LHCN-M2 (cell line): ENCODE results near the gene TTF2. TPM values are rescaled to one million over a fixed set of nuclear protein-coding genes. Genes with fewer than 3 reads are reported as not detected.

Source experiments
- DNase-seq: peaks from one replicate; pipeline ENCODE4 v3.0.0-alpha.2; 2012; ENCODE audit warnings: low read depth
- total RNA-seq: library from RNA; depleted of rRNA; stranded (reverse); fragments of >200 nt; gene quantifications from 2 replicates; pipeline ENCODE4 v1.2.3, GENCODE V29; 2014

TTF2 gene
- total RNA-seq, 1 experiment from 2014 or later: 26.2 TPM

DNA sequence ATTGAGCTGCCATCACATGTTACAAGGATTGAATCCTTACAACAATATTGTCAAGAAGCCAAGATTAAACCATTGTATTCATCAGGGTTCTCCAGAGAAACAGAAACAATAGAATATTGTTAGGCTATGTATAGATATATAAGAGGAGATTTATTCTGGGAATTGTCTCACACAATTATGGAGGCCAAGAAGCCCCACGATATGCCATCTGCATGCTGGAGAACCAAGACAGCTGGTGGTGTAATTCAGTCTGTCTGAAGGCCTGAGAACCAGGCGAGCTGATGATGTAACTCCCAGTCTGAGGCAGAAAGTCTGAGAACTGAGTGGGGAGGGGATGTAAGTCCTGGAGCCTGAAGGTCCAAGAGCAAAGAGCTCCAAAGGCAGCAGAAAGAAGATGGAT is 14.5 kb upstream of the TTF2 start:
- peak; percentile 41 for DNase-seq

DNA sequence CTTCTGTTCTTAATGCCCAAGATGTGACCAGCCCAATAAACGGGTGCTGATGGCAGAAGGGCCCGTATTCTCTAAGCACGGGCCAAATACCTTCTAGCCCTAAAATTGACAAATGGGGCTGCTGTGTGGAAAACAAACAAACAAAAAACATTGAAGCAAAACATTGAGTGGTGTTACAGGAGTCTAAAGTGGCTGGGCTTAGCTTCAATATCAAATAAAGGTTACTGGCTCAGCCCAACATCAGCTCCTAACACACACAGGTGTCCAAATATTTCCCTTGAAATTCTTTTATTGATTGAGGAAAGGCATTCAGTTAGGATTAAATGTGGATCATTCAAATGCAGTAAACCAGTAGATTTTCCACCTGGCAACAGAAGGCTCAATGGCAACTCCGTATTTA is 13.3 kb upstream of the TTF2 start:
- no peak for DNase-seq

DNA sequence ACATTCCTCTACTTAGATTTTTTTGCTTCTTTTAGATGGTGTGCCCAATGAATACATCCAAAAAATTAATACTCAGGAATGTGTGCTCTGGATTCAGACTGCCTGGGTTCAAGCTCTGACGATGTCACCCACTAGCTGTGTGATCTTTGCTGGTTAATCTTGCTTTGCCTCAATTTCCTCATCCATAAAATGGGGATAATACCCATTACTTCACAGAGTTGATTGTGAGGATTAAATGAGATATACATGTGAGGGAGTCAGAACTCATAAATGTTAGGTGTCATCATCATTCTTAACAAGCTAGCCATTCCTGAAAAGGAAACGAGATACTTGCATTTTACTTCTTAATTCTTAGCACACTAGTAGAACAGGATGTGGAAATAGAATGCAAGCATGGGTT is 12.9 kb upstream of the TTF2 start:
- DNase-seq: no peak

DNA sequence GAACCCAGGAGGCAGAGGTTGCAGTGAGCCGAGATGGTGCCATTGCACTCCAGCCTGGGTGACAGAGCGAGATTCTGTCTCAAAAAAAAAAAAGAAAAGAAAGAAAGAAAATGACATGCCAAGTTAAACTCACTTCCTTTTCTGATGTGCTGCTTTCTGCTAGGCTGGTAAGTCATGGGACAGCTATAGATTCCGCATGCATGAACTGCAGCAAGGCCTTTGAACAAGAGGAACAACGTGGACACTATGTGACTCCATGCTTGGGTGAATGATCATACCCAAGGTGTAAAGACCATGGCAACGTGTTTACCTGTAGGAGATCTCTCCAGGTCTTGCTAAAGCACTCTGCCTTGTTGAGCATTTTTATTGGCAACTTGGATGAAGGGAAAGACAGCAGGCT is 10.3 kb upstream of the TTF2 start:
- no peak for DNase-seq

DNA sequence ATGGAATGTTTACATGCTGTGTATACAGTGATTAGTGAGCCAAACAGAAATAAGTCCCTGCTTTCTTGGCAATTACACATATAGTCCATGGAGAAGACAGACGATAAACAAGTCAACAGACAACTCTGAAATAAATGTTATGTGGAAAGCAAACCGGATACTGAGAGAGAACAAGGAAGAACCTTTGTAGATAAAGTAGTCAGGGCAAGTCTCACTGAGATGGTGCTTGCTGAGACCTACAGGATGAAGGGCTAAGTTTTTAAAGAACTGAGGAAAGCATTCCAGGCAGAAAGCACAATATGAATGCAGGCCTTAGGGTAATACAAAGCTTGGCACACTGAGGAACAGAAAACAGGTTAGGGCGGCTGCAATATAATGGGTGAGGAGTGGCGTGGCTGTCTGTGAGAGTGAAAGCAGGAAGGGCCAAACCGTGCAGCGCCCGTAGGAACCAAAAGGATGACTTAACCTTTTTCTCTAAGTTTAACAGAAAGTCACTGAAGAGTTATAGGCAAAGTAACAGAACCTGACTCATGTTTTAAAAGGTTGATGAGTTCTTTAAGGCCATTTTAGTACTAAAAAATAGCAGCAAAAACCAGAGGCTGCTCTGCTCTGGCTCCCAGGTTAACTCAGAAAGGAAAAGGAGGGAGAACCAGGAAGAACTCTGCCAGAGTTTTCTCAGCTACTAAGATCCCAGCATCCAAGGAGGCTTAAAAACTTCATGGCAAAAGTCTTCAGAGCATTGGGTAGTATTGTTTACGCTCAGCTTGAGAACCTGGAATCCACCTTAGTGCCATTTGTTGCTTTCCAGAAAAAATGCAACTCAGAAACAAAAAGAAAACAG is 8.7 kb upstream of the TTF2 start:
- peak; percentile 18 for DNase-seq

DNA sequence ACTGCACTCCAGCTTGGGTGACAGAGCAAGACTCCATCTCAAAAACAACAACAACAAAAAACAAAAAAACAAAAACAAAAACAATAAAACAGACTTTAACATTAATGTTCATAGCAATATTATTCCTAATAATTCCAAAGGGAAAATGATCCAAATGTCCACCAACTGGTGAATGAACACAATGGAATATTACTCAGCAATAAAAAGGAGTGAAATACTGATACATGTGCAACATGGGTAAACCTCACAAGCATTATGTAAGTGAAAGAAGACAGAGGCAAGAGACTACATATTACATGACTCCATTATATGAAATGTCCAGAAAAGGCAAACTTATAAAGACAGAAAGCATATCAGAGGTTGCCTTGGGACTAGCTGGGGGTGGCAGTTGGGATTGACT is 6.1 kb upstream of the TTF2 start:
- no peak for DNase-seq

DNA sequence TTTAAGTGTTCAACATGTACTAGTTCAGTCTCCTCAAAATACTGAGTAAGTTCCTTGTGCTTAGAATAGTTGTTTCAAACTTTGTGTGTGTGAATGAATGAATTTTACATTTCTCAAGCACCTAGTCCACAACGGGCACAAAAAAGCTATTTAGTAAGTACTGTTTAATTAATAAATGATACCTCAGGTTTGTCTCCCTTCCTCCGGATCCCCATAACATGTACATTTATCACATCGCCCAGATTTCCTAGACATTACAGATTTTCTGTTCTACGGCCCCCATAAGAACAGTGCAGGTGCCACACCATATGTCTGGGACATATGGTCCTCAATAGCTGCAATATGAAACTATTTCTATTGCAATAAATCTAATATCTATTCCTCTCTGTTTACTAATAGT is 1.3 kb upstream of the TTF2 start:
- no peak for DNase-seq

DNA sequence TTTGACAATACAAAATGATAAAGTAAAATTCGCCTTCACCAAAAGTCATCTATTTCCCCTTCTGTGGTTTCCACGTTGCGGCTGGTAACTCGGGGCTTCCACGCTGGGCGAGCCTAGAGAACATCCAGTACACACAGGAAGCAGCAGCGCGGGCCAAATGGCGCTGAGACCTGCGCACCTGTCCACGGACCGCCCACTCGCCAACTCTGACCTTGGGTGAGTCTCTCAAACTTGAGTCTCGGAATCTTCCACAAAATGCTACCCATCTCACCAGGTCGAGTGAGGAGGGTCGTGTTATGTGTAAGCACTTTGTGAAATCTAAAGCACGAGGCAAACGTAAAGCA is 820 bp upstream of the TTF2 start:
- peak; percentile 26 for DNase-seq

DNA sequence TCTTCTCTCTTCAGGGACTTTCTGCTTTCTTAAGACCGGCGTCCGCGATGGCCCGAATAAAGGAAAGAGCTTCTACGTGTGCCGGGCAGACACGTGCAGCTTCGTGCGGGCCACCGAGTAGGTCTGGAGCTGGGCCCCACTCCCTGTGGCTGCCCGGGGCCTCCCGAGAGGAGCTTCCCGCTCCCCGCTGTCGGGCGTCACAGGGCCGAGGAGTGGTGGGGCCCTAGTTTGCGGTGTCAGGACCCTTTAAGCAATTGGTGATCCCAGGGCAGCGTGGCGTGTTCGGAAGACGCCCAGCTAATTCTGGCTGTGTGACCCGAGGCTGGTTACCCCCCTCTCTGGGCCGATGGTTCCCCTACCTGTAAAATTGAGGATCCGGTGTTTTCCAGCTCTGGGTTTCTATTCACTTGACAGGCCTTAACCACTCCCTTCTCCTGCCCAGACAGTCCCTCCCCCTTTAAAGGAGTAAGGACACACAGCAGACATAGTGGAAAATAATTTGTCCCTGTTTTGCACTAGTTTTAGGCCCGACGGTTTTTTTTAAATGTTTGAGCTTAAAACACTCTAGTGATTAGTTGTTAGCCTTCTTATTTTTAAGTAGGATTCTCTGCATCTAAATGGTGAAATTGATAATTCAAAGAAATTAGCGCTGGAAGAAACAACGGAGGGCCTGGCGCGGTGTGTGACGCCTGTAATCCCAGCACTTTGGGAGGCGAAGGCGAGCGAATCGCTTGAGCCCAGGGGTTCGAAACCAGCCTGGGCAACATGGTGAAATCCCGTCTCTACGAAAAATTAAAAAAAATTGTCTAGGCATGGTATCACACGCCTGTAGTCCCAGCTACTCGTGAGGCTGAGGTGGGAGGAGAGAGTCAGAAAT is 553 bp downstream of the TTF2 start:
- DNase-seq: peak; percentile 40

DNA sequence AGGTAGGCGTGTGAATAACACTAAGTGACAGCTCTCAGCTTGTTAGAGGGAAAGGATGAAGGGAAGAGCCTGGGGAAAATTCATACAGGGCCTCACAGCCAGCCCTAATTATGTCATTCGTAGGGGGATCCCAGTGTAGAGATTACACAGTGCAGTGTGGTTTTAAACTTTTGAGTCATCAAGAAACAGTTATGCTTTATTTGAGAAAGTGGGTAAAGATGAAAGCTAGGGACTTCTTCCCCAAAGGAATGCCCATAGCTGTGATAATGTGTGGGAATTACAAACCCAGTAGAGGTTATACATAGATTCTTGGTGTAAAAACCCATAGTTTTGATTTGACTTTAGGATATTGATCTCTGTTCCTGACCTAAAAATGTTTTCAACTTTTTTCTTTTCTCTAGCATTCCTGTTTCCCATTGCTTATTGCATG is 1.9 kb downstream of the TTF2 start:
- peak; percentile 68 for DNase-seq

DNA sequence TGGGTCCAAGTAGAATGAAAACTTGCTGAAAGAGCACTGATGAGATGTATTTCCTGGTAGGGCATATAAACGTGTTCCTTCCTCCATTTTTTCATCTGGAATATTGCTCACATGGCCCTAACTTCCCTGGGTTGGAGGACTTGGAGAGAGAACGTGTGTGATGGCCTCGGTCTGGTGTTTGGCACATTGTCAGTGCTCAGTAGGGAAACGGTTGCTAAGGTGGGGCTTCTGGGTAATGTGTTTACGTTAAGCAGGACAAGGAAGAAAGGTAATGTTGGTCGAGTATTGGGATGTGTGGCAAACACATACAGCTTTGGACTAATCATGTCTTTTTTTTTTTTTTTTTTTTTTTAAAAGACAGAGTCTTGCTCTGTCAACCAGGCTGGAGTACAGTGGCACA is 6.2 kb downstream of the TTF2 start:
- DNase-seq: no peak

DNA sequence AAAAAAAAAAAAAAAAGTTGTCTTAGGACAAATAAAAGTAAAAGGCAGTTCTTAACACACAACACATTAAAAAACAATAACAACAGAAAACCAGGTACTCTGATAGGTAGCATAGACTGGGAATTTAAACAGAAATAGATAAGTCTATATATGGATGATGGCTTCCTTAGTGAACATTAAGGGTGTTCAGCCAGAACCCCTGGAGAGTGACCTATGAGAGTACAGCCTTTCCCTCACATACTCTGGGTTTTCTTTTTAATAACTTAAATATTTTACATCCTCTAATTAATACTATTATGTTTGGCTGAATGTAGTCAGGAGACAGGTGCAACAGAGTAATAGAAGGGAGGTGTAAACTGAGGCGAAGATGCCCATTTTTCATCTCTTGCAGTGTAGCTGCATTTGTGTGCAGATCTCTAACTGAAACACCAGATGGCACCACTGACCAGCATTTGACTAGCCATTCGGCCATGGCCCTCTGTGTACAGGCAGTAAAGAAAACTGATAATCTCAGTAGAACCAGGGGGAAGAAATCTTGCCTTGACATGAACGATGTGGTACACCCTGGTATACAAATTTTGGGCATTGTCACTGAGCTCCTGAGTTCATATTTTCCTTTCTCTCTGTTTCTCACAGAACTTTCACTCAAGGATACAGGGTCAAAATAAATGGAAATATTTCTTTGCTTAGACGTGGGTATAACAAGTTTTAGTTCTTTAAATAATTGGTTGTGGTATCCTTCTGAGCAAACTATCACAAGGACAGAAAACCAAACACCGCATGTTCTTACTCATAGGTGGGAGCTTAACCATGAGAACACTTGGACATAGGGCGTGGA is 7.6 kb downstream of the TTF2 start:
- peak; percentile 51 for DNase-seq

DNA sequence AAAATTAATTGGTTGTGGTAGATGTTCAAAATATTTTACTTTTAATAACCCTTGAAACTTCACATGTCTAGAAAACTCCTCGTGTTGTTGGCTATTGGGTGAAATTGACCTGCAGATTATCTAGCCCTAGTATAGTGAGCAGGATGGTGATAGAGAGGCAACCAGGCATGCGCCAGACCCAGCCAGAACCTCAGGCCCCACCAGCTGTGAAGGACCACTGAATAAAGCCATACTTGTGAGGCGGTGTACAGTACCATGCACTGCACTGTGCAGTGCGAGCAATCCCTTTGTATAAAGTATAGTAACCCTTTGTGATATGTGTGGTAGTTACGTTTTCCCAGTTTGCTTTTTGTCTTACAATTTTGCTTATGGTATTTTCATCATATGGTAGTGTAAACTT is 8.5 kb downstream of the TTF2 start:
- no peak for DNase-seq

DNA sequence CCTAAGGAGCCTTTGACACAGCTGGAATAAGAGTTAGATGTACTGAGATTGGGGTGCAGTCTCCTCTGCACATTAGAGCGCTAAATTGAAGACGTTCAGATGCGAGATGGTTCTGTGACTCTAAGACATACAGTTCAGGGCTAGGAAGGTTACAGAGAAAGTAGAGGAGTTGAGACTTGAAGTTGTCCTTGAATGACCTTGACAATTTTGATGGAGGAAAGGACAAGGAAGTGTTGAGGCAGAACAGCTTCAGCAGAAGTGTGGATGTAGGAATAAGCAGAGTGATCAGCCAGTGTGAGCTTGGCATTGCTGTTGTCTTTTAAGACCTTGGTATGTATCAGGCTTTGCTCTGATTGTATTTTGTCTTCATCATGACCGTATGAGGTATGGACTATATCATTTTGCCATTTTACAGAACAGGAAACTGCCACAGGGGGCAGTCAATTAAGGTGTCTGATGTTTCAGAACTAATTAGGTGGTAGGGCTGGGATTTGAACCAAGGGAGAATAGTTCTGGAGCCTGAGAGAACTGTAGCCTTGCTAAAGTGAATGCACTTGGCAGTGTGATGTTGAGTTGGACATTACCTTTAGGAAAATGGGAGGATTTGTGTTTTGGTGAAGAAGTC is 9.2 kb downstream of the TTF2 start:
- DNase-seq: no peak

DNA sequence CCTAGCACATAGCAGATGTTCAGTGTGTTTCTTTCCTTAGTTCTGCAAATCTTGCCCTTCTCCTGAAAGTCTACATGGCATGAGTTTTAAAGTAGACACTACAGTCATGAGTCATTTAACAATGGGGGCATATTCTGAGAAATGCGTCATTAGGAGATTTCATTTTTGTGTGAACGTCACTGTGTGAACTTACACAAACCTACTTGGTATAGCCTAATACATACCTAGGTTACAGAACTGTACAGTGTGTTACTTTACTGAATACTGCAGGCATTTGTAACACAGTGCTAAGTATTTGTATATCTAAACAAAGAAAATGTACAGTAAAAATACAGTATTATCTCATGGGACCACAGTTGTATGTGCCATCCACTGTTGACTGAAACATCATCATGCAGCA is 10.0 kb downstream of the TTF2 start:
- no peak for DNase-seq

DNA sequence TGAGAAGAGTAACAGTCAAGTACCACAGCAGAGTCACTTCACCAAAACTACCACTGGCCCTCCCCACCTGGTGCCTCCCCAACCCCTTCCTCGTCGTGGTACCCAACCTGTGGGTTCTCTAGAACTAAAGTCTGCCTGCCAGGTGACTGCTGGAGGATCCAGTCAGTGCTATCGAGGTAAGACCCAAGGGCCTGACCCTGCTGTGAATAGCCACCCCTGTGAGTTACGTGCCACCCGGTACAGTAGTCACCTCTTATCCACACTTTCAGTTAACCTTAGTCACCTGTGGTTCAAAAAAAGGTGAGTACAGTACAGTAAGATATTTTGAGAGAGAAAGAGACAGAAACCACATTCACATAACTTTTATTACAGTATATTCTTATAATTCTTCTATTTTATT is 16.5 kb downstream of the TTF2 start:
- DNase-seq: no peak

DNA sequence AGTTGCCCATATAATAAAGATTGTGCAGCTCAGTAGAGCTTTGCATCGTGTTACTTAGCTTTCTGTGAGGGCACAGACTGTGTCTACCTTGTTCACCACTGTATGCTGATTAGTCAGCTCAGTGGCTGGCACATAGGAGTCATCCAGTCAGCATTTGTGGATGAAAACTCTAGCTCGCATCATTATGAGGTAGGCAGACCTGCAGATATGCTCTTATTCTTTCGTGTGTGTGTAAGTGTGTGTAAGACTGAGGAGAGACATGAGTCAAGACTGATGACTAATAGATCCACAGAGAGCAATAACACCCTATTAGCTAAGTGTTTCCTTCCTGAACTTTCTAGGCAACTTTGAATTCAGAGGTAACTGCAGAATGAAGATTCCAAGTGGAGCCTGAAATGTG is 17.1 kb downstream of the TTF2 start:
- DNase-seq: peak; percentile 89

DNA sequence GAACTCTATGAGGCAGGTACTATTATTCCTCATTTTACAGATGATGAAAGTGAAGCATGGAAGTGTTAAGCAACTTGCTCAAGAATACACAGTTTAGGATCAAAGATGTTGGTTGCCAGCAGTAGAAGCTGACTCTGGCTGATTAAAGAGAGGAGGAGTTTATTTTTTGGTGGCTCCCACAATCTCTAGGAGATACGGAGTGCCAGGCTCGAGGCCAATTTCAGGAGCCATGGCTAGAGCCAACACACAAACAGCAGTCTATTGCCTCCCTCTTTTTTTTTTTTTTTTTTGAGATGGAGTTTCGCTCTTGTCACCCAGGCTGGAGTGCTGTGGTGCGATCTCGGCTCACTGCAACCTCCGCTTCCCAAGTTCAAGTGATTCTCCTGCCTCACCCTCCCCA is 19.6 kb downstream of the TTF2 start:
- no peak for DNase-seq

DNA sequence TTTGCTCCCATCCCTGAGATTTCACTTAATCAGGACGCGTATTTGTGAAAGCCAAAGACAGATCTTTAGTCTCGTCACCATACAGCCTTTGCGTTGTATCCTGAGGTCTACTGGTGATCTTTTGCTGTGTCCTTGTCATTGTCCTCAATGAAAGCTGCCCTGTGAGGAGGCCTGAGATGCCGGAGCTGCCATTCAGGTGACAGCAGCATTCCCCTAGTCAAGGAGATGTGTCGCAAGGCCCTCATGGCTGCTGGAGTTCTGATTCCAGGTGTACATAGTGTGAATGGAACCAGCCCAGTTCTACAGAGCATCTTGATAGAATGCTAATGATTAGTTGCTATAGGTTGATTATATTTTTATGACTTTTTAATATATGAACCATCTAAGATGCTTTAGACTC is 24.1 kb downstream of the TTF2 start:
- no peak for DNase-seq

DNA sequence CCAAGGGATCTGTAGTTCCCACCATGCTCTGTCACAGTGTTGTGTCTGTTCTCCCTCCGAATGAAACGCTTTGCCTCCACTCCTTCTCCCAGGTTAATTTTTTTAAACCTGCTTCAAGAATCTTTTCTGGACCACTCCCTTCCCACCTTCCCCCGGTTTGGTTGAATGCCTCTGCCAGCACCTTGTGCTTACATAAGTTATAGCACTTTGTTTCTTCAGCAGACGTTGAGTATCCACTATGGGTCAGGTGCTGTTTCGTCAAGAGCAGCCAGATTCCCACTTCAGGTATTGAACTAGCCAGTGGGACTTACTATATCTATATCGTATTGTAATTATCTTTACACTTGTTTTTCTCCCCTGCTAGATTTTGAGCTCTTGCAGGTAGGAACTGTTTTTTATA is 27.6 kb downstream of the TTF2 start:
- DNase-seq: no peak

DNA sequence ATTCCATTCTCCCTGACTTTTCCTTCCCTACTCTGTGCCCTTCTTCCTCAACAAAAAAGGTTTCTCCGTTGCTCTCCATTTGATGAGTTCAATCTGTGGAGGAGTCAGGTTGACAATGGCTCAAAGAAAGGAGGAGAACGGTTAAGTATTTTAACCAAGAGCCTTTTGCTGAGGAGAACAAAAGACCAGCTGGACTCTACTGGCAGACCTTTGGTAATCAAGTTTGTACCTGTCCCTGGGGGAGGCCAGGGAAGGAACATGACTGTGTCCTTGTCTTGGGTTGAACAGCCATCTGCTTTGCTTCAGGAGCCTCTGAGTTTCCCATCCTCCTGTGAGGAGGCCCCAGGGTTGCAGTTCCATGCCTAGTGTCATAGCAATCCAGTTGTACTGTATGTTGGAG is 29.9 kb downstream of the TTF2 start:
- no peak for DNase-seq

DNA sequence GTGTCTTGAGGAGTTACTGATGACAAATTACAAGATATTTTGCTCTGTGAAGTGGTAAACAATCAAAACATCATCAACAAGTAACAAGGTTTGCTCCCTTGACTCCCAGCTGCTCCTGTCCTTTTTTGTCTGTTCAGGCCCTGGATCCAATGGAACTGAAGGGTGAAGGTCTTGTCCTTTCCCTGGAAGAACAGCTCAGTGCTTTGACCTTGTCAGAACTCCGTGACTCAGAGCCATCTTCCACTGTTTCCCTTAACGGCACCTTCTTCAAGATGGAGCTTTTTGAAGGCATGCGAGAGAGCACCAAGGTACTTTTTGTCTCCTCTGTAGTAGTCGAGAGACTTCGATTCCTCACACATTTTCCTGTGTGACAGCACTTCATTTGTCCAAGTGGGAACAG is 32.5 kb downstream of the TTF2 start:
- DNase-seq: peak; percentile 41
